Measurements from ENCODE around the gene SRGAP2C.
A peak's percentile ranks its signal among the peaks of the same experiment; 100 is the strongest.
"Not testable (repeated sequence)": the region's sequence is repeated elsewhere in the genome, so short reads cannot be mapped to it uniquely, and the experiment has no call there.

Gene SRGAP2C

DNA sequence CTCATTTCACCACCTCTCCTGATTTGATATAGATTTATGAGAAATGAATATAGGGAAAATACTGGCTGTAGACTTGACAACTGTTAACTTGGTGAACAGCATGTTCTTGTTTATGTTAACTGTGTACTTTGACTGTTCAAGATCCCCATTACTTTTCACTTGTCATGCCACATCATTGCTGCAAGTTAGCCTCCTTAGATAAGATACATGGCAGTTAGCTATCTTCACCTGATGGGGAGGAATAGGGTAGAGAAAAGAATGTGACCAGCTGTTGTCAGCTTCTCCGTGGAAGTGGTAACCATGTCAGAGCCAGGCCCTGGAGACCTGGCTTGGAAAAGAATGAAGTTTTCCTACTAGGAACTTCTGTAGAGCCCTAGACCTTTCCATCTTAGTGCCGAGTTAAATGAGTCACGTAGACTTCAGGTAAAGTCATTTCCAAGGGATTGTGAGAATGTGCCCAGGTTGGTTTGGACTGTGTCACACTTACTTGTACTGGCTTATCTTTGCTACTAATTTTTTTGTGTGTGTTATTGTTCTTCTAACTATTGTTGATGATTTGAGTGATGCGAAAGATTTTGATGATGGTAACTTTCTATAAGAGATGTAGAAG lies 41.6 kb downstream of the SRGAP2C start:
- H2AFZ ChIP-seq (ENCODE audit: low read depth, low read length, severe bottlenecking); H3F3A ChIP-seq (ENCODE audit: insufficient read depth); H3K9me2 ChIP-seq (replicated peaks; ENCODE audit: insufficient read depth, low read length); H3K27ac ChIP-seq (ENCODE audit: low read depth, low read length); H3K9me3 ChIP-seq (ENCODE audit: insufficient read depth, low read length); H3K36me3 ChIP-seq (ENCODE audit: low read length); H3K79me2 ChIP-seq (ENCODE audit: insufficient read depth, low read length); H3K27me3 ChIP-seq (ENCODE audit: low read length); H4K20me1 ChIP-seq (ENCODE audit: low read depth, low read length); H3K4me3 ChIP-seq (ENCODE audit: insufficient read depth, low read length, poor library complexity, severe bottlenecking); H3K9ac ChIP-seq (ENCODE audit: low read length); H3K4me2 ChIP-seq (ENCODE audit: low read depth, low read length, poor library complexity, severe bottlenecking): not testable (repeated sequence)

DNA sequence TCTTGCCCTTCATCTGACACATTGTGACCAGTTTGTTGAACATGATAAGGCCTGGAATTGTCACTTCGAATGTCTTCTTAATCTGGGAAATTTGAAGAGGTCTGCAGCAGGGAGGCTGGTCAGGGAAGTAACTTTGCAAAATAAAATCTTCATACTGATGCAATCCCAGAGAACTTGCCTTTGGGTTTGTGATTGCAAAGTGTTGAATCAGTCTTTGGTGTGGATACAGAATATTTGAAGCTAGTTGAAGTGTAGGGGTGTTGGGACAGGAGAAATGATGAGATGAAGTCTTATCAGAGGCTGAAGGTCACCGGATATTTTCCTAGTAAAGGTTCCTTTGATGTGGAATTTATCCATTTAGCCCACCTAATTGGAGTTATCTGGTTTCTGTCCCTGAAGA lies 42.1 kb downstream of the SRGAP2C start:
- H3K9me2 ChIP-seq (replicated peaks; ENCODE audit: insufficient read depth, low read length); H3K27ac ChIP-seq (ENCODE audit: low read depth, low read length); H2AFZ ChIP-seq (ENCODE audit: low read depth, low read length, severe bottlenecking); H3K36me3 ChIP-seq (ENCODE audit: low read length); H3K4me2 ChIP-seq (ENCODE audit: low read depth, low read length, poor library complexity, severe bottlenecking); H3K79me2 ChIP-seq (ENCODE audit: insufficient read depth, low read length); H3K9me3 ChIP-seq (ENCODE audit: insufficient read depth, low read length); H3K4me3 ChIP-seq (ENCODE audit: insufficient read depth, low read length, poor library complexity, severe bottlenecking); H4K20me1 ChIP-seq (ENCODE audit: low read depth, low read length); H3K9ac ChIP-seq (ENCODE audit: low read length); H3K27me3 ChIP-seq (ENCODE audit: low read length); H3F3A ChIP-seq (ENCODE audit: insufficient read depth): not testable (repeated sequence)

DNA sequence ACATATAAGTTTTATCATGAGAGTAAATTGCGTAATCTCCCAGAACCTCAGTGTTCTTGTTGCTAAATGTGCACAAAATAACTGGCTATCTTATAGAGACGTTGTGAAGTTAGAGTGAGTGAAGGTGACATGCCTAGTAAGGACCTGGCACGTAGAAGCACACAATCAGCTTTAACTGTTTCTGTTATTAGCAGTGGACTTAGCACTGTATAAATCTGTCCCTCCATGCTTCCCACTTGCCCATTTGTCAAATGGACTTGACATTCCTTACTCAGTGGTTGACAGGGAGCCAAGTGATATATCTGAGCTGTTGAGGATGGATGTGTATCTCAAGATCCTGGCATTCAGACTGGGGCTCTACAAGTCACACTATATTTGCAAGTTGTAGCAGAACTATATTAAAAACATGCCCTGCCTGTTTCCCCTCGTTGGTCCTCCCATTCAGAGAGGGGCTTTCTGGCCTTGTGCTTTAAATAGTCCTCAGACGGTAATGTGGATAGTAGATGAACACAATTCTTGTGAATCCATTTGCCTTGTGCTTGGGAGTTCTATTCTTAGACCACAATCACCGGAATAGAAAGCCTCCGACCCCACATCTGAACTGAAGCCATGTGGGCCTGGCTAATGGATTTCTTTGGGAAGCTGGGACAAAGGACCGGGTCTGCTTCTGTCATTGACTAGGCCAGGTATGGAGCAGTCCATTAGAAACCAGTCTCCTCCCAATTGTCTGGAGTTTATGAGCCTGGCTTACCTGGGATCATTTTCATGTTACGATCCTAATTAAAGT lies 43.0 kb downstream of the SRGAP2C start:
- not testable (repeated sequence) for H3K9me2 ChIP-seq (replicated peaks; ENCODE audit: insufficient read depth, low read length); H4K20me1 ChIP-seq (ENCODE audit: low read depth, low read length); H3K27ac ChIP-seq (ENCODE audit: low read depth, low read length)

DNA sequence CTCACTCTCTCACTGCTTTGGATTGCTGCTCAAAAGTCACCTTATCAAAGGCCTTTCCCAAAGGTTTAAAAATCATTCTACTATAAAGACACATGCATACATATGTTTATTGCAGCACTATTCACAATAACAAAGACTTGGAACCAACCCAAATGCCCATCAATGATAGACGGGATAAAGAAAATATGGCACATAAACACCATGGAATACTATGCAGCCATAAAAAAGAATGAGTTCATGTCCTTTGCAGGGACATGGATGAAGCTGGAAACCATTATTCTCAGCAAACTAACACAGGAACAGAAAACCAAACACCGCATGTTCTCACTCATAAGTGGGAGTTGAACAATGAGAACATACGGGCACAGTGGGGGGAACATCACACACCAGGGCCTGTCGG lies 45.9 kb downstream of the SRGAP2C start:
- not testable (repeated sequence) for H3K4me2 ChIP-seq (ENCODE audit: low read depth, low read length, poor library complexity, severe bottlenecking); H3K9me3 ChIP-seq (ENCODE audit: insufficient read depth, low read length); H4K20me1 ChIP-seq (ENCODE audit: low read depth, low read length); H3K36me3 ChIP-seq (ENCODE audit: low read length); H3K27ac ChIP-seq (ENCODE audit: low read depth, low read length); H3K9me2 ChIP-seq (replicated peaks; ENCODE audit: insufficient read depth, low read length); H3K4me3 ChIP-seq (ENCODE audit: insufficient read depth, low read length, poor library complexity, severe bottlenecking); H2AFZ ChIP-seq (ENCODE audit: low read depth, low read length, severe bottlenecking); H3K9ac ChIP-seq (ENCODE audit: low read length); H3F3A ChIP-seq (ENCODE audit: insufficient read depth); H3K79me2 ChIP-seq (ENCODE audit: insufficient read depth, low read length); H3K27me3 ChIP-seq (ENCODE audit: low read length)

More for the DNA sequence above, 43.0 kb downstream of the SRGAP2C start:
- not testable (repeated sequence) for H2AFZ ChIP-seq (ENCODE audit: low read depth, low read length, severe bottlenecking); H3F3A ChIP-seq (ENCODE audit: insufficient read depth); H3K9ac ChIP-seq (ENCODE audit: low read length); H3K79me2 ChIP-seq (ENCODE audit: insufficient read depth, low read length); H3K4me2 ChIP-seq (ENCODE audit: low read depth, low read length, poor library complexity, severe bottlenecking); H3K36me3 ChIP-seq (ENCODE audit: low read length); H3K9me3 ChIP-seq (ENCODE audit: insufficient read depth, low read length); H3K4me3 ChIP-seq (ENCODE audit: insufficient read depth, low read length, poor library complexity, severe bottlenecking); H3K27me3 ChIP-seq (ENCODE audit: low read length)

DNA sequence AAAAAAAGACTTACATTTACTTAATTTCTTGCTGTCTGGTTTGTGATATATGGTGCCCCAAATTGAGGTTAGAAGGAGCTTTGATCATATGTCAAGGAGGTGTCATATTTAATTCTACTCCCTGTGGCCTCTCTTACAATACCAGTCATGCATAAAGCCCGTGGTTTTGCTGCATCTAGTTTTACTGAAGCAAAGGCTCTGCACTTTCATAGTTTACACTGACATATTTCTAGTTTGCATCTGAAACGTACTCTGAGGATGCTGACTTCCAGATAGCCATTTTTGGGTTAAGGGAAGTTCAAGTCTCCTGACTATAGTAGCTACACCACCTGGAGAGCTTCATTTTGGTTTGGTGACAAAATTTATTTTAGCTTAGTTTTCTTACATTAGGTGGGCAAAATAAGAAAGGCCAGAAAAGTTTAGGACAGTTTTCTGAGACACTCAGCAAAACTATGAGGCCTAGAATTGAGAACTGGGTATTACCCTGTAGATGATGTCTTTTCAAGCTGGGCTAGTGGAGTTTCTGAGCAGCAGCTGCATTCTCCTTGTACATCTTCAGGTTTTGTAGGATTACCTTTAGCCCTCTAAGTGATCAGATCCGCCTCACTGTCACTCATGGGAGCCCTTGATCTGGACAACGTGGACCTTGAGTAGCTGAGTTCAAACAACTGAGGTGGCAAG lies 47.8 kb downstream of the SRGAP2C start:
- not testable (repeated sequence) for H4K20me1 ChIP-seq (ENCODE audit: low read depth, low read length); H3K79me2 ChIP-seq (ENCODE audit: insufficient read depth, low read length); H3K27me3 ChIP-seq (ENCODE audit: low read length); H3F3A ChIP-seq (ENCODE audit: insufficient read depth); H3K9ac ChIP-seq (ENCODE audit: low read length); H3K9me3 ChIP-seq (ENCODE audit: insufficient read depth, low read length); H3K4me2 ChIP-seq (ENCODE audit: low read depth, low read length, poor library complexity, severe bottlenecking); H3K36me3 ChIP-seq (ENCODE audit: low read length); H3K9me2 ChIP-seq (replicated peaks; ENCODE audit: insufficient read depth, low read length); H3K4me3 ChIP-seq (ENCODE audit: insufficient read depth, low read length, poor library complexity, severe bottlenecking); H2AFZ ChIP-seq (ENCODE audit: low read depth, low read length, severe bottlenecking)
- H3K27ac ChIP-seq (ENCODE audit: low read depth, low read length), result peak overlapping the region; percentile 63

DNA sequence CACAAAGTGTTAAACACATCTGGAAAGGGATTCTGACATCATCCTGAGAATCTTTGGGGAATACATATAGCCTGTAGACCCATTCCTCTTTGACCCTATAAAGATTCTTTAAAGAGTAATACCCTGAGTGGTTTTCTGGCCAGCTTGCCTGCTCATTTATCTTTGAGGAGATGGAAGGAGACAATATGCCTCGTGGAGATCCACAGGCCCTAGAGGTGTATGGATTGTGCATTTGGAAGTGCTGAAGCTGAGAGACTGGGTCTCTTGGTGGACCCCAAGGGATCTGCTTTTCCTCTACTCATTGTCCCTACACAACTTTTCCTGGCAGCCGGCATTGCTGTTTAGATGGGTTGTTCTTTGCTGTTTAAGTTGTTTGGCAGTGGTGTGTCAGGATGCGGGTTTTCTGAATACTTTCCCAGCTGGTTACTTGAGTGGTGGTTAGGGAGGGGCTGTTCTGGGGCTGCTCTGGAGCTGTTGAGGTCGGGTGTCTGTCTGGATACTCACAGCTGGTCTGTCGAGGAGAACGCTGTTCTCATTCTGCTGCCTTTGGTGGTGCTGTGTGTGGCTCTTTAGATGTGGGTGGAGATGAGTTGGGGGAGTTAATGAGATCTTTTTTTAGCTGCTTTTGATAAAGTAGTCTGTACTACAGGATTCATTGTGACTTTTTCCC lies 49.5 kb downstream of the SRGAP2C start:
- H3K79me2 ChIP-seq (ENCODE audit: insufficient read depth, low read length); H3K4me3 ChIP-seq (ENCODE audit: insufficient read depth, low read length, poor library complexity, severe bottlenecking); H3K27me3 ChIP-seq (ENCODE audit: low read length); H2AFZ ChIP-seq (ENCODE audit: low read depth, low read length, severe bottlenecking); H4K20me1 ChIP-seq (ENCODE audit: low read depth, low read length); H3K36me3 ChIP-seq (ENCODE audit: low read length); H3K9me3 ChIP-seq (ENCODE audit: insufficient read depth, low read length); H3K27ac ChIP-seq (ENCODE audit: low read depth, low read length); H3K9ac ChIP-seq (ENCODE audit: low read length); H3K4me2 ChIP-seq (ENCODE audit: low read depth, low read length, poor library complexity, severe bottlenecking); H3K9me2 ChIP-seq (replicated peaks; ENCODE audit: insufficient read depth, low read length); H3F3A ChIP-seq (ENCODE audit: insufficient read depth): not testable (repeated sequence)

DNA sequence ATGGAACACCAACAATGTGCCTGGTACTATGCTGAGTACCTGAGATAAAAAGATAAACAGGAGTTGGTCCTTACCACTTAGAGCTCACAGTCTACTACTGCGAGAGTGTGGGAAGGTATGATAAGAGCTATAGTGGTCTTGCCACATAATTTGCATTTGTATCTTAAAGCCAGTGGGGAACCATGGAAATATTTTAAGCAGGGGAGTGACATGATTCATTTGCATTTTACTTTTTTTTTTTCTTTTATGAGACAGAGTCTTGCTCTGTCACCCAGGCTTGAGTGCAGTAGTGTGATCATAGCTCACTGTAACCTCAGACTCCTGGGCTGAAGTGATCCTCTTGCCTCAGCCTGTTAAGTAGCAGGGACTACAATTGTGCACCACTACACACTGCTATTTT lies 53.6 kb downstream of the SRGAP2C start:
- H3K27ac ChIP-seq (ENCODE audit: low read depth, low read length); H3K27me3 ChIP-seq (ENCODE audit: low read length); H2AFZ ChIP-seq (ENCODE audit: low read depth, low read length, severe bottlenecking); H3F3A ChIP-seq (ENCODE audit: insufficient read depth); H4K20me1 ChIP-seq (ENCODE audit: low read depth, low read length); H3K9me2 ChIP-seq (replicated peaks; ENCODE audit: insufficient read depth, low read length); H3K36me3 ChIP-seq (ENCODE audit: low read length); H3K4me3 ChIP-seq (ENCODE audit: insufficient read depth, low read length, poor library complexity, severe bottlenecking); H3K9me3 ChIP-seq (ENCODE audit: insufficient read depth, low read length); H3K9ac ChIP-seq (ENCODE audit: low read length); H3K4me2 ChIP-seq (ENCODE audit: low read depth, low read length, poor library complexity, severe bottlenecking); H3K79me2 ChIP-seq (ENCODE audit: insufficient read depth, low read length): not testable (repeated sequence)

Measured in SU-DHL-6 (cell line).